ENCODE data around the gene ACBD3.

The ACBD3 gene

DNA sequence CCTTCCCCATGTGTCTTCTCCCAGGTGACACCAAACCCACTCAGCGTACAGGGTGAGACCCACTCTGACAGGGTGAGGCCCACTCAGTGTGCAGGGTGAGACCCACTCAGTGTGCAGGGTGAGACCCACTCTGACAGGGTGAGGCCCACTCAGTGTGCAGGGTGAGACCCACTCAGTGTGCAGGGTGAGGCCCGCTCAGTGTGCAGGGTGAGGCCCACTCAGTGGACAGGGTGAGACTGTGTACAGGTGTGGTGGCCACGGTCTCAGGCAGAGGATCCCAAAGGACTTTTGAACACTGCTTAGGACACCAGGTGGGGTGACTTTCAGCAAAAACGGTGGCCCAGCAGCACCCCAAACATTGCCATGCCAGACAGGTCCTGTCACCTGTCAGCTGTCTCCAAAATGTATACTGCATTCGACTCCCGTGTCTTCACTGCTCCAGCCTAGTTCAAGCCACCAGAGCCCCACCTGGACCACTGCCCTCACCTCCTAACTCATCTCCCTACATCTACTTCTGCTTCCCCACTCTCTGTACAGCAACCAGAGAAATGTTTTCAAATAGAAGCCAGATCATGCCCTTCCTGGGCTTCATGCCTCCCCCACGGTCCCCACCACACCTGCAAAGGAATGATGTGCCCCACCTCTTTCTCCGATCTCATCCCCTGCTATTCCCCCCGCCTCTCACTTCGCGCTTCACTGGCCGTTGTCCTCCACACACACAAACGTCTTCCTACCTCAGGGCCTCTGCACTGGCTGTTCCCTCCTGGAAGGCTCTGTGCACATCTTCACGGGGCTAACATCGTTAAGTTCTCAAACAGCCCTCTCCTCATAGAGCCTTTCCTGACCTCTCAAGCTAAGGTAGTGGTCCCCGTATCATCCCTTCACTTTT lies 52.1 kb downstream of the ACBD3 start:
- no peak for DNase-seq (ENCODE audit: low read depth)

DNA sequence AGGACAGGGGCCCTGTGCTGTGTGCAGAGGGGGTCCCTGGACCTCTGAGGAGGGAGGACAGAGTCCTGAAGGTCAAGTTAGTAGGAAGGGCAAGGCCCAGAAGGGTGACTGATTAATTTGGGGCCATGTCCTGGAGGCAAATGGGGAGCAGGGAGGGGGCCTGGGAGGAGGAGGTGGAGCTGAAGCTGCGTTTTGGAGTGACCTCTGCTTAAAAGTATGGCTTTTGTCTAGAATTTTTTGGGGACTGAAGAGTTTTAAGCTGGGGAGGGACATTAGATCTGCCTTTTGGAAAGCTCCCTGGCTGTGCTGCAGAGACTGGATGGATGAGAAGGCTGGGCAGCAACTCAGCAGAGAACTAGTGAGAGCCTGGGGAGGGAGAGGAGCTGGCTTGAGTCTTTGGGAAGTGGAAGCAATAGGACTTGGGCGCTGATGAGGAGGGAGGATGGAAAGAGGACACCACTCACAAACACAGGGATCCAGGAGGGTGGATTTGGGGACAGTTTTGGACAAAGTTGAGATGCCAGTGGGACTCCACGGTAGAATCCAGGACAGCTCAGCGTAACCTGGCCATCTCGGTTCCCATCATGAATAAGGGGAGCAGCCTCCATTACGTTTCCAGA lies 52.9 kb downstream of the ACBD3 start:
- DNase-seq (ENCODE audit: low read depth): no peak

- DNase-seq (ENCODE audit: low read depth): no peak
Observed at GRCh38 chr1:226132728-226133503, 53.6 kb downstream of the ACBD3 start.

- no peak for DNase-seq (ENCODE audit: low read depth)
Observed at GRCh38 chr1:226131639-226132038, 54.9 kb downstream of the ACBD3 start.

GRCh38 chr1:226129230-226129629 lies 57.3 kb downstream of the ACBD3 start:
- no peak for DNase-seq (ENCODE audit: low read depth)

GRCh38 chr1:226128487-226129075 lies 58.0 kb downstream of the ACBD3 start:
- no peak for DNase-seq (ENCODE audit: low read depth)

DNA sequence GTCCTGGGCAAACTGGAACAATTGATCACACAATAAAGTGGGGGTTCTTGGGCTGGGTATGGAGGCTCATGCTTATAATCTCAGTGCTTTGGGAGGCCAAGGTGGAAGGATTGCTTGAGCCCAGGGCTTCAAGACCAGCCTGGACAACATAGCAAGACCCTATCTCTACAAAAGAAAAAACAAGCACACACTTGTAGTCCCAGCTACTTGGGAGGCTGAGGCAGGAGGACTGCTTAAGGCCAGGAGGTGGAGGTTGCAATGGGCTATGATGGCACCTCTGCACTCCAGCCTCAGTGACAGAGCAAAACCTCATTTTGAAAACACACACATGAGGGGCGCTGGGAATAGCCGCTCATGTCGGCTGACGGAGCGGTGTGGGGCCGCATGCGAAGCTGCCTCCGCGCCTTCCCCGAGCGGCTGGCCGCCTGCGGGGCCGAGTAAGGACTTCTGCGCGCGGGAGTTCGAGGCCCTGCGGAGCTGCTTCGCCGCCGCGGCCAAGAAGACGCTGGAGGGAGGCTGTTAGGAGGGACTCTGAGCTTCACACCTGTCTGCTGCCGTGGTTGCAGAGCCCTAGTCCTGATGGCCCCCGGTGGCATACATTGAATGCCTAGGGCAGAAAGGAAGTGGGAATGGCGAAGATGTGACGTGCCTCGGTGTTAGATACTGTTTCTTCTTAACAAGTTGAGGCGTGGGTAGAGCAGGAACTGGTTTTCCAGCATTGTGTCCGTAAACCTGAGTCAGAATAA lies 59.5 kb downstream of the ACBD3 start:
- no peak for DNase-seq (ENCODE audit: low read depth)

DNA sequence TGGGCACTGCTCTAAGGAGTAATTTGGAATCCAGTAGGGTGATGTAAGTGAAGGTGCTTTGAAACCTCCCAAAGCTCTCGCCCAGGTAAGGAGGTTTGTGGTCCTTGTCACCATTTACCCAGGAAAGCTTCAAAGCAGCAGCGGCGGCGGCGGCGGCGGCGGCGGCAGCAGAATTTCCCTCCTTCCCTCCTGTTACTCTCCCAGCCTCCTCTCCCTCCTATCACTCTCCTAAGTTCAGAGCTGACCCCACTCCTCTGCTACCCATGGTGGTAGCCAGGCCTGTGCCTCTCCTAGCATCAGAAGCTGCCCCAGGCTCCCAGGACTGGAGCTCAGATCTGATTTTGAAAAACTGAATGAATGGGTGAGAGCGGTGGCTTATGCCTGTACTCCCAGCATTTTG lies 60.7 kb downstream of the ACBD3 start:
- no peak for DNase-seq (ENCODE audit: low read depth)

GRCh38 chr1:226125097-226125630 lies 61.4 kb downstream of the ACBD3 start:
- DNase-seq (ENCODE audit: low read depth): peak; percentile 59

- DNase-seq (ENCODE audit: low read depth): no peak
Observed at GRCh38 chr1:226123591-226124471, 62.7 kb downstream of the ACBD3 start.

DNA sequence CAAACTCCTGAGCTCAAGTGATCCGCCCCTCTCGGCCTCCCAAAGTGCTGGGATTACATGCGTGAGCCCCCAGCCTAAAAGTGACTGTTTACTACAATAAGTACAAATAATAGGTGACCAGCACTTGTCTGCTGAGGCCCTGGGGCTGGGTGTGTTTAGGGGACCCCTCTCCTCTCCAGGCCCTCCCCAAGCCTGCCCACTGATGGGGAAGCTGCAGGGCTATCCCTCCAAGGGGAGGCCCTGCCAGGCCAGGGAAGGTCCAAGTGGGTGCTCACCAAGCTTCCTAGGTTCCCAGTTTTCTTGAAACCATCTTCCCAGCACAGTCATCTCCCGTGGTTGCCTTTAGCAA lies 63.4 kb downstream of the ACBD3 start:
- DNase-seq (ENCODE audit: low read depth): no peak

- peak; percentile 77 for DNase-seq (ENCODE audit: low read depth)
Observed at GRCh38 chr1:226121587-226122400, 64.7 kb downstream of the ACBD3 start.

DNA sequence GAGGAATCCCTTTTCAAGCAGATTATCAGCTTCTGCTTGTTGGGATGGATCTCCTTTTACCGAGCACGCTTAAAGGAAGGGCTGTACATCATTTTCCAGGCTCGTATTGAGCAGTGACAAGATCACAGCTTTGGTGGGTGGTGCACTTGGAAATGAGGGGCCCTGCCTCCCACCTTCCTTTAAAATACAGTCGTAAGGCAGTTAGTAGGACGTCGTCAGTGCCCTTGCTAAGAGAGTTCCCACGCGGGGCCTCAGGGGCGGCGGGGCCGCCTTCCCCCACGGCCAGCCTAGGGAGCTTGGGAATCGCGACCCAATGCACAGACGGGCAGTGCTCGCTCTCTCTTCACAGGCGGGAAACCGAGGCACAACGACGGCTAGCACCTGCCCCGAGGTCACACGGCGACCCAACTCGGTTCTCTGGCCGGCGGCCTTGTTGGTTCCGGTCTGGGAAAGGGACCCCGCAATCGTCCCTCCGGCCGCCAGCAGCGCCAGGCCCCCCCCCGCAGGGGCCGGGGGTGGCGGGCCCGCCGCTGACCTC lies 65.4 kb downstream of the ACBD3 start:
- no peak for DNase-seq (ENCODE audit: low read depth)

DNA sequence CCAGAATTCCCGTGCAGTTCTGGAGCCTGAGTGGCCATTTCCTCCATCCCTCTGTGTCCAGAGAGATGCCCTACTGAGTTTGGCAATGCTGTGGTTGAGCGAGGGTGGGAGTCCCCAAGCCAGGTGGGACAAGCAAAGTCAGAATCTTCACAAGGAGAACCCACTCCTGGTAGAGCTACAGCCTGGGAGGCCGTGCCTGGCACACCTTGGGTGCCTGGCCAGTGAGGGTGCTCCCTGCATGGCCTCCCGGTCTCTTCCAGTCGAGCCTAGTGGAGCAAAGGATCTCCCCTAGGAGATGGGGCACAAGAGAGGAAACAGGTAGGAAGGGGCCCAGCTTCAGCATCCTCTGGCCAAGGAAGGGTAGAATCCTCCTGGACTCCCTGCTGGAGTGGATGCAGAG lies 66.1 kb downstream of the ACBD3 start:
- DNase-seq (ENCODE audit: low read depth): no peak

DNA sequence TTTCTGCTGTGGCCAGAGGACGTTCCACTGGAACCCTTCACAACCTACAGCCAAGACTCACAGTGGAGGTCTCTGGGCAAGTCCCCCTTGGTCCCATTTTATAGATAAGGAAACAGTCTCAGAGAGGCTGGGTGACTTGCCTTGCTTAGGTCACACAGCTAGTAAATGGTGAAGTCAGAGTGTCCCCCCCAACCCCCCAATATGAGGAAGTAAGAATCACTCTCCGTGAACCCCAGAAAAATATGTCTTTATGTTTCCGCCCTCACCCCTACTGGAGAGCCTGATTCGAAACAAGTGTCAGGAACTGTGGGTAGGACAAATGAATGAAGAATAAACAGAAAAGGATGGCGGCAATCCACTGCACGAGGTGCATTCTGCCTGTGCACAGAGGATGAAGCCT lies 67.4 kb downstream of the ACBD3 start:
- no peak for DNase-seq (ENCODE audit: low read depth)

- no peak for DNase-seq (ENCODE audit: low read depth)
Observed at GRCh38 chr1:226118357-226118756, 68.2 kb downstream of the ACBD3 start.

DNA sequence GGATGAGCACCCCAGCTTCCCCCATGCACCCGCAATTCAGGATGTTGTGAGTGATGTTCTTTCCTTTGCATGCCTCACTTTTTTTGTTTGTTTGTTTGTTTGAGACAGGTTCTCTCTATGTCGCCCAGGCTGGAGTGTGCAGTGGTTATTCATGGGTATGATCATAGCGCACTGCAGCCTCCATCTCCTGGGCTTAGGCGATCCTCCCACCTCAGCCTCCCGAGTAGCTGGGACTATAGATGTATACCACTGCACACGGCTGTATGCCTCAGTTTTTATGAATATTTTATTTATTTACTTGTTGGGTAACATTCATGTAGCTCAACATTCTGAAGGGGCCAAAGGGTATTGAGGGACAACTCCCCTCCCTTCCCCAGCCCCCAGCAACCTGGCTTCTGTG lies 69.2 kb downstream of the ACBD3 start:
- DNase-seq (ENCODE audit: low read depth): no peak

DNA sequence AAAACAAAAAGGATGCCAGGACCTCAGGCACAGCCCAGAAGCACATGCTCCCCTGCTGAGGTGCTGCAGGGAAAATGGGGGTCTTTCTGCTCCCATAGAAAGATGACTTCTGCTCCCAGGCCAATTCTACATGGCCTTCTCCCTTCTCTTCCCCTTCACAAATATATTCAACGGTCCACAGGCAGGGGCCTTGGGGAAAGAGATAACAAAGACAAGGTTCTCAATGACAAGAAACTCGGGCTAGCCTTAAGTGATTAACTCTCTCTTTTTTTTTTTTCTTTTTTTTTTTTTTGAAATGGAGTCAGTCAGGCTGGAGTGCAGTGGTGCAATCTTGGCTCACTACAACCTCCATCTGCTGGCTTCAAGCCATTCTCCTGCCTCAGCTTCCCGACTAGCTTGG lies 69.9 kb downstream of the ACBD3 start:
- DNase-seq (ENCODE audit: low read depth): no peak

DNA sequence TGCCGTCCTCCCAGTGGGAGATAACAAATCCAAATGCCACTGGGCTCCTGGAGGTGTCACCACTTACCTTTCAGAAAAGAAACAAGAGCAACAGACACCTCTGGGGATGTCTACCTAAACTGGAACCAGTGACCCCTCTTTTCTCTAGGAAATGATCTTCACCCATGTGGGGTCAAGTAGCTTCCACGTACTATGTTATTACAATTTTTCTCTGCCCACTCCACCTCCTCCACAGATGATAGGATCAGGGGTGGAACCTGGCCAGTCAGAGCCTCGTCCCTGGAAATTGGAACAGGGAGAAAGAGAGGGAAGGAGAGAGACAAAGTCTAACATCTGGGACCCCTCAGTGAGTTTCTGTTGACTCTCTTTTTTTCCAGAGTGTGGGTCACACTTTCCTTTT lies 73.9 kb downstream of the ACBD3 start:
- no peak for DNase-seq (ENCODE audit: low read depth)

All from T-helper 22 cell (primary cell).